BJ (cell line): ENCODE data around the gene ITGA11. TPM values are rescaled to one million over a fixed set of nuclear protein-coding genes. Genes with fewer than 3 reads are reported as not detected.

ENCODE experiments used
- CTCF ChIA-PET: fragments of 350-600 bp; formaldehyde crosslinking; extraction: SDS; loops from one replicate; lab custom pipeline; 2021; ENCODE audit warnings: antibody characterized with exemption, inconsistent platforms; lab: Yijun Ruan, JAX
- POLR2A ChIA-PET: fragments of 300-600 bp; sonication (Branson Sonifier 250); formaldehyde crosslinking; extraction: SDS; loops from one replicate; lab custom pipeline; 2021; ENCODE audit warnings: antibody characterized with exemption; lab: Charles Lee
- DNase-seq: peaks from one replicate; pipeline ENCODE4 v3.0.0-alpha.2; 2011; ENCODE audit warnings: low read depth
- H3K27me3 ChIP-seq: 2 replicates; pipeline ENCODE4 v1.6.0; 2011; ENCODE audit warnings: low read length; ENCODE audit not compliant: control insufficient read depth, insufficient read depth
- H3K36me3 ChIP-seq: 2 replicates; pipeline ENCODE4 v1.5.1; 2011; ENCODE audit warnings: low read length; ENCODE audit not compliant: control insufficient read depth, insufficient read depth
- H3K4me3 ChIP-seq: 2 replicates; pipeline ENCODE4 v1.5.1; 2011; ENCODE audit warnings: low read depth, mild to moderate bottlenecking, control low read depth, low read length
- CTCF ChIP-seq: IDR thresholded peaks from 2 replicates; pipeline ENCODE4 v1.5.1; 2011; ENCODE audit warnings: low read depth, mild to moderate bottlenecking, control low read depth, inconsistent platforms, low read length, moderate library complexity; ENCODE audit not compliant: insufficient read depth
- polyA plus RNA-seq: library from polyadenylated mRNA; depleted of rRNA; stranded (reverse); fragments of >200 nt; gene quantifications from 2 replicates; pipeline ENCODE4 v1.2.3, GENCODE V29; 2011

Gene ITGA11
- polyA plus RNA-seq, 1 experiment, result 72.7 TPM

DNA sequence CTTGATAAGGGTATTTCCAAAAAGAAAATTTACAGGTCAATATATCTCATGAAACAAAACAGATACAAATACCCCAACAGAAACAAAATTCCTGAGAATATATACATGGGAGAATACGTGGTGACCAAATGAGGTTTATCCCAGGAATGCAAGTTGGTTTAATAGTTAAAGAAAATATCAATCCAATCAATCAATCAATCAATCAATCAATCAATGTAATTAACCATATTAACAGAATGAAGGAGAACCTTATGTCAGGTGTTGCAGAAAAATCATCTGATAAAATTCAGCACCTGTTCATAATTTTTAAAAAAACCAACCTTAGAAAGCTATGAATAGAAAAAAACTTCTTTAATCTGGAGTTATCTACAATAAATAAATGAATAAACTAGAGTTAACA is 35.9 kb downstream of the ITGA11 start:
- no peak for DNase-seq
- no peak for TF ChIP-seq CTCF
- no peak overlapping the region for H3K4me3 ChIP-seq
- H3K27me3 ChIP-seq, result no peaks in the 10 kb centered on the region
- ChIA-PET CTCF (no interaction called here), POLR2A (no interaction called here)
- no peaks in the 10 kb centered on the region for H3K36me3 ChIP-seq

DNA sequence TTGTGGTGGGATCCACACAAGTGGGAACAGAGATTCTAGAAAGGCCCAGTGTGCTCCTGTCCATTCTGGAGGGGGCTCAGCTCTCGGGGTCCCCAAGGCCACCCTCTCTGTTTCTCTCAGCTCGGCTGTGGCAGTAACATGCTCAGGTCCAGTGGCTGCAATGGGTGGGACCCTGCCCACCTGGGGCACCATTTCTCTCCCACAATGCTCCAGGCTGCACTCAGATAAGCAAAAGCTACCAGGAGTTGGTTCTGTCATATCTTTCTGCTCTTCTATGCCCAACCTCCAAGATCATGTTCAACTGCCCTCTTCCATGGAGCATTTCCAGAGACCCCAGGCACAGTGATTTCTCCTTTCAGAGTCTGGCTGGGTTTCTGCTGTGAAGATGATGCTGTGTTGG is 40.8 kb downstream of the ITGA11 start:
- no peak for TF ChIP-seq CTCF
- ChIA-PET POLR2A (no interaction called here), CTCF (no interaction called here)
- Histone ChIP-seq H3K27me3 (no peaks in the 10 kb centered on the region), H3K36me3 (no peaks in the 10 kb centered on the region), H3K4me3 (no peak overlapping the region)
- no peak for DNase-seq

DNA sequence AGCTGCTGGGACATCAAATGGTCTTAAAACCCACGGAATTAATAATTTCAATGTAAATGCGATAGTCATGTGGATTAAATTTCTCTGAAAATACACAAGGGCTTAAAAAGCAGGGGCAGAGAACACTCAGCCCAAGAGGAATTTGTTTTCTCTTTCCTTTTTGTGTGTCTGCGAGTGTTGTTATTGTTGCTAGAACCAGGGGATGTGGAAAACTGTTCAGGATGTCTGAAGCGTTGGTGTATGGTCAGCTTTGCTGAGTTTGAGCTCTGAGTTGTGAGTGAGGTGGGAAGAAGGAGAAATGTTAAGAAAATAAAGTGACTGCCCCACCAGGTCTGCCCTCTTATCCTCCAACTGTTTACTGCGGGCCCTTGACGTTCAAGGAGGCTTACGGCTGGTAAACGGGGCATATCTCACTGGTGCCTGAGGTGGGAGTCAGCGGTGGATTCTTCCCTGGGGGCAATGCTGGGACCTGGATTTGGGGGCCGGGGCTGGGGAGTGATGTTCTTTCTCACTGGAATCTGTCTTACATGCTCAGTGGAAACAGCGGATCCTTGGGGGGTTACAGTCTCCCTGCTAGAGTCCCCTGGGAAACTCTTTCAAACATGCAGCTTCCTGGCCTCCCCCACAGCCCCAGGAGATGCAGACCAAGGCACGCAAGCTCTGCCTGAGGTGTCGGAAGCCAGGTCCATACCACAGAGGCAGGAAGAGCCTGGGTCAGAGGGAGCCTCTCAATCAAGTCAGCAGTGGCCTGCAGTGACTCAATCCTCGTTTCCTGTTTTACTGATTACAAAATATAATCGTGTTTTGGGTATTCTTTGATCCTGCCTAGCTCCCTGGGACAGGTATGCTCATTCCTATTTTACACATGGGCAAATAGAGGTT is 41.8 kb downstream of the ITGA11 start:
- TF ChIP-seq CTCF, result no peak
- CTCF ChIA-PET, result no interaction called here
- POLR2A ChIA-PET, result no interaction called here
- H3K36me3 ChIP-seq, result no peaks in the 10 kb centered on the region
- no peak overlapping the region for H3K4me3 ChIP-seq
- H3K27me3 ChIP-seq, result no peaks in the 10 kb centered on the region
- no peak for DNase-seq

DNA sequence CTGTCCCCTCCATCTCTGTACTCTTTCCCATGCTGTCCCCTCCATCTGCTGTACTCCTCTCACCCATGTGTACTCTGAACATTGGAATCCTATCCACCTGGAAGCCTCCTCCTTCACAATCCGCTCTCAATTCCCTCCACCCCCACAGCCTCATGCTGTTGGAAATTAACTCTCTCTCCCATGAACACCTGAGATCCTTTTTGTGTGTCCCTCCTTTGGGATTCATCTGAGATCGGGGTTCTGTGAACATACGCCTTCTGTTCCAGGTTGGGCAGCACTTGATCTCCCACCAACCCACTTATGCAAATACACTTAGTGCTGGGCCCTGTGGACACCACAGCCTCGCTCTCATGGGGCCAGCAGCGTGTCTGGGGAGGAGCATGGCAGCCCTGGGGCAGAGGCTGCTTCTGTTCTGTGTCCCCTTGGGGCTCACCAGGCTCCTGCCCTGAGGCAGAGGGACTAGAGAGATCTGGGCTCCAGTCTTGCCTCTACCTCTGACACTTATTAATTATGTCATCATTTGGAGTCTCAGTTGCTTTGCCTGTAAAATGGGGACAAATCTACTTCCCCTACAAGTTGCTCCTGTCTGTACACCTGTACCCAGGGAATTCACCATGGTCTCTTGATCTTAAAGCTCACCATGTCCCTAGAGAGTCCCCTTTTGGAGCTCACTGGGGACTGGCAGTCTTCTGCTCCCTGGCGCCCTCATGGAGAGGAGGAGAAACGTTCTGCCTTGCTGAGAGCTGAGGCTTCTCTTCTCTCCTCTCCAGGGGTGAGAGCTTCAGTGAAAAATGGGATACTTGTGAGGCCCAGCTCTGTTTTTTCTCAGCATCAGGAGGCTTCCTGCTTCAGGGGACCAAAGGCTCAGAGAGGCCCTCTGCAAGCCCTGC is 42.7 kb downstream of the ITGA11 start:
- H3K4me3 ChIP-seq, result no peak overlapping the region
- POLR2A ChIA-PET, result no interaction called here
- H3K27me3 ChIP-seq, result no peaks in the 10 kb centered on the region
- H3K36me3 ChIP-seq, result no peaks in the 10 kb centered on the region
- TF ChIP-seq CTCF, result no peak
- DNase-seq, result no peak
- CTCF ChIA-PET, result no interaction called here

DNA sequence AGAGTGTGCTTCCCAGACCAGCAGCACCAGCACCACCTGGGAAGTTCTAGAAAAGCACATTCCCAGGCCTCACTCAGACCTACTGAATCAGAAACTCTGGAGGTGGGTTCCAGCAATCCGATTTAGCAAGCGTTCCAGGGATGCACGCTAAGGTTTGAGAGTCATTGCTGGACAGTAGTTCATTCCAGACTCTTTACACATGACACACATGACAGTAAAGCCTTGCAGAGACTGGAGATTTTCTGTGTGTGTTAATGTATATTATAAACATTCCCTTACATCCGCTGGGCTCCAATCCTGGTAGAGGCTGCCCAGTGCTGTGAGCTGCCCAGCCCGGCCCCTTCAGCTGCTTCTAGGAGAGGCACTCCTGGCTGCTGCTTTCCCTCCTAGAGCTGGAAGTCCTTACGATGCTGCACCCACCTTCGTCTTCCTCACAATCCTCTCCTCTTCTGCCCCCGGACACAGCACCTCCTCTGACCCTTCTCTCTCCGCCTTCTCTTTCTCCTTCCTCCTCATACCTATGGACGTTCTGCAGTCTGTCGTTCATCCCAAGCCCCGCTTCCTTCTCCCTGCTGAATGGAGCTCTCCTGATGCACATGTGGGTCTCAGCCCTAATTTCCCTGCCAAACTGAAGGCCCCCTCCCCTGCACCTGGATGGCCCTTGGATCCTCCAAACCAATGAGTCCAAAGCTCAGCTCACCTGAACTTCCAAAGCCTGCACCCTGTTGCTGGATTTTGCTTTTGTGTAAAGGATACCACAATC is 44.4 kb downstream of the ITGA11 start:
- ChIA-PET CTCF (interaction anchor here (0.6 to 0.8 kb wide), 2 partner anchors 53 to 65 kb away, joined by 3 read pairs; no protein-coding TSS in a partner anchor), POLR2A (no interaction called here)
- Histone ChIP-seq H3K4me3 (no peak overlapping the region), H3K36me3 (no peaks in the 10 kb centered on the region), H3K27me3 (no peaks in the 10 kb centered on the region)
- DNase-seq, result no peak
- TF ChIP-seq CTCF, result no peak
